Gastroesophageal sphincter (tissue), 4 donors: Measurements from ENCODE around the gene ITGAL. TPM values are rescaled to one million over a fixed set of nuclear protein-coding genes. Genes with fewer than 3 reads are reported as not detected.

Experiments used
- ATAC-seq: fragments of 150-250 bp; one replicate; pipeline ENCODE4 v1.9.1; 2016; ENCODE audit warnings: mild to moderate bottlenecking, moderate library complexity
- H3K27ac ChIP-seq, 4 donors: fragments of 200-600 bp; sonication (generic) in 3 of 4; 1 replicate in 3 of 4; 2 replicates in 1 of 4; pipeline ENCODE4 v1.5.1; 2016 to 2019
- H3K27me3 ChIP-seq: fragments of 200-600 bp; sonication (generic); one replicate; pipeline ENCODE4 v1.5.1; 2019
- H3K36me3 ChIP-seq, 2 donors: fragments of 200-600 bp; sonication (generic); one replicate each; pipeline ENCODE4 v1.5.1; 2019; ENCODE audit warnings: control low read depth in 1 of 2
- H3K4me1 ChIP-seq, 3 donors: fragments of 200-600 bp; sonication (generic); 1 replicate in 2 of 3; 2 replicates in 1 of 3; pipeline ENCODE4 v1.5.1; 2016 to 2019; ENCODE audit warnings: control low read depth in 2 of 3
- H3K4me3 ChIP-seq, 2 donors: fragments of 200-600 bp; sonication (generic); one replicate each; pipeline ENCODE4 v1.5.1; 2019; ENCODE audit warnings: mild to moderate bottlenecking in 1 of 2, moderate library complexity in 1 of 2
- H3K9me3 ChIP-seq, 3 donors: fragments of 200-600 bp; sonication (generic); one replicate each; pipeline ENCODE4 v1.5.1; 2017 to 2019; ENCODE audit warnings: control low read depth in 2 of 3
- CTCF ChIP-seq, 4 experiments: fragments of 200-600 bp in 2 of 4; fragments of 450-650 bp in 2 of 4; sonication (generic) in 1 of 4; IDR thresholded peaks; one replicate each; pipeline ENCODE4 v1.5.1; 2017 to 2019; ENCODE audit warnings: antibody characterized with exemption in 4 of 4, mild to moderate bottlenecking in 2 of 4, moderate library complexity in 2 of 4
- EP300 ChIP-seq: sonication (generic); formaldehyde crosslinking; IDR thresholded peaks from one replicate; pipeline ENCODE4 v1.6.1; 2017; ENCODE audit warnings: antibody characterized with exemption, mild to moderate bottlenecking
- POLR2A ChIP-seq, 2 donors: fragments of 450-650 bp; IDR thresholded peaks; one replicate each; pipeline ENCODE4 v1.6.1; 2017; ENCODE audit warnings: antibody characterized with exemption in 2 of 2, mild to moderate bottlenecking in 2 of 2, moderate library complexity in 1 of 2
- POLR2AphosphoS5 ChIP-seq: sonication (generic); formaldehyde crosslinking; IDR thresholded peaks from one replicate; pipeline ENCODE4 v1.6.1; 2017; ENCODE audit warnings: antibody characterized with exemption
- WGBS, 2 donors: methylation state at CpG; one replicate each; pipeline ENCODE4 v1.1.5; 2018; ENCODE audit warnings: low coverage in 1 of 2; 5-methylcytosine and 5-hydroxymethylcytosine counted together
- total RNA-seq, 4 donors: library from RNA; depleted of rRNA; stranded (reverse); fragments of >200 nt; gene quantifications; one replicate each; pipeline ENCODE4 v1.1.0, GENCODE V29; 2016

Gene ITGAL
- total RNA-seq, 4 donors from 2014 or later, result 0.30 to 4.2 (median 0.97) TPM

GRCh38 chr16:30509081-30509765 is 36.7 kb downstream of the ITGAL start:
- H3K9me3 ChIP-seq, result no peaks in the 10 kb centered on the region
- no peaks in the 10 kb centered on the region for H3K27me3 ChIP-seq
- no peaks in the 10 kb centered on the region for H3K4me1 ChIP-seq
- H3K4me3 ChIP-seq, result no peak overlapping the region
- ATAC-seq, result no peak
- no peaks in the 10 kb centered on the region for H3K36me3 ChIP-seq
- TF ChIP-seq CTCF (IDR thresholded peaks at IDR 0.05), result no peak
- no peak for TF ChIP-seq POLR2AphosphoS5
- TF ChIP-seq EP300, result no peak
- TF ChIP-seq POLR2A (IDR thresholded peaks at IDR 0.05), result no peak
- no peak overlapping the region for H3K27ac ChIP-seq
- 62 to 87% methylated on average over 3 to 4 of the region's 4 CpGs for WGBS, 2 donors

- ATAC-seq, result no peak
These were observed 37.9 kb downstream of the ITGAL start for GRCh38 chr16:30510376-30510938.

GRCh38 chr16:30511509-30511908 is 39.0 kb downstream of the ITGAL start:
- Histone ChIP-seq H3K27ac (no peak overlapping the region), H3K27me3 (peaks cover 2% of the 10 kb centered on the region), H3K4me3 (no peak overlapping the region), H3K9me3 (no peaks in the 10 kb centered on the region), H3K4me1 (no peaks in the 10 kb centered on the region), H3K36me3 (no peaks in the 10 kb centered on the region)
- no peak for ATAC-seq
- no peak for TF ChIP-seq EP300
- no peak for TF ChIP-seq POLR2AphosphoS5
- no peak for TF ChIP-seq CTCF (IDR thresholded peaks at IDR 0.05)
- no peak for TF ChIP-seq POLR2A (IDR thresholded peaks at IDR 0.05)
- WGBS, 2 donors, result no CpG with 5 or more reads among the region's 3 CpGs

More at GRCh38 chr16:30510376-30510938, 37.9 kb downstream of the ITGAL start:
- 27% methylated on average over 2 of the region's 4 CpGs; no CpG with 5 or more reads in 1 of the 2 donors for WGBS, 2 donors
- no peak overlapping the region for H3K27ac ChIP-seq
- no peaks in the 10 kb centered on the region for H3K9me3 ChIP-seq
- H3K4me1 ChIP-seq, result no peaks in the 10 kb centered on the region
- no peak for TF ChIP-seq EP300
- TF ChIP-seq POLR2A (IDR thresholded peaks at IDR 0.05), result no peak
- no peak for TF ChIP-seq CTCF (IDR thresholded peaks at IDR 0.05)
- TF ChIP-seq POLR2AphosphoS5, result no peak
- no peaks in the 10 kb centered on the region for H3K27me3 ChIP-seq
- no peaks in the 10 kb centered on the region for H3K36me3 ChIP-seq
- no peak overlapping the region for H3K4me3 ChIP-seq

GRCh38 chr16:30515275-30515674 is 42.7 kb downstream of the ITGAL start:
- Histone ChIP-seq H3K4me3 (no peak overlapping the region), H3K4me1 (no peaks in the 10 kb centered on the region), H3K36me3 (no peaks in the 10 kb centered on the region), H3K27me3 (peaks cover 4% of the 10 kb centered on the region), H3K9me3 (no peaks in the 10 kb centered on the region), H3K27ac (no peak overlapping the region)
- ATAC-seq, result no peak
- 60 to 67% methylated on average over 1 to 2 of the region's 2 CpGs for WGBS, 2 donors
- TF ChIP-seq POLR2AphosphoS5 (no peak), EP300 (no peak), POLR2A (IDR thresholded peaks at IDR 0.05) (no peak), CTCF (IDR thresholded peaks at IDR 0.05) (no peak)

GRCh38 chr16:30518552-30518951 is 46.0 kb downstream of the ITGAL start:
- Histone ChIP-seq H3K4me1 (no peaks in the 10 kb centered on the region), H3K9me3 (no peaks in the 10 kb centered on the region), H3K36me3 (no peaks in the 10 kb centered on the region), H3K27ac (no peak overlapping the region), H3K27me3 (peaks cover 4% of the 10 kb centered on the region), H3K4me3 (no peak overlapping the region)
- ATAC-seq, result no peak
- 60 to 92% methylated on average over 1 to 6 of the region's 10 CpGs for WGBS, 2 donors
- TF ChIP-seq POLR2A (IDR thresholded peaks at IDR 0.05) (no peak), POLR2AphosphoS5 (no peak), EP300 (no peak), CTCF (IDR thresholded peaks at IDR 0.05) (no peak)
